Measurements from ENCODE around the gene ATAD3B.

- no peak for TF ChIP-seq CTCF (IDR thresholded peaks at IDR 0.05; ENCODE audit: insufficient read depth, low read depth, low read length)
- TF ChIP-seq EZH2 (IDR thresholded peaks at IDR 0.05; ENCODE audit: insufficient read depth, low read length) = no peak
These were observed 43.4 kb upstream of the ATAD3B start for GRCh38 chr1:1428174-1428573.
